GM18520 (cell line): ENCODE data around the gene HOTAIR.

Experiments
- ATAC-seq: cut with Tn5 transposase; IDR thresholded peaks from one replicate; pipeline ENCODE4 v1.9.1; 2021; ENCODE audit not compliant: unreplicated experiment

Gene HOTAIR

DNA sequence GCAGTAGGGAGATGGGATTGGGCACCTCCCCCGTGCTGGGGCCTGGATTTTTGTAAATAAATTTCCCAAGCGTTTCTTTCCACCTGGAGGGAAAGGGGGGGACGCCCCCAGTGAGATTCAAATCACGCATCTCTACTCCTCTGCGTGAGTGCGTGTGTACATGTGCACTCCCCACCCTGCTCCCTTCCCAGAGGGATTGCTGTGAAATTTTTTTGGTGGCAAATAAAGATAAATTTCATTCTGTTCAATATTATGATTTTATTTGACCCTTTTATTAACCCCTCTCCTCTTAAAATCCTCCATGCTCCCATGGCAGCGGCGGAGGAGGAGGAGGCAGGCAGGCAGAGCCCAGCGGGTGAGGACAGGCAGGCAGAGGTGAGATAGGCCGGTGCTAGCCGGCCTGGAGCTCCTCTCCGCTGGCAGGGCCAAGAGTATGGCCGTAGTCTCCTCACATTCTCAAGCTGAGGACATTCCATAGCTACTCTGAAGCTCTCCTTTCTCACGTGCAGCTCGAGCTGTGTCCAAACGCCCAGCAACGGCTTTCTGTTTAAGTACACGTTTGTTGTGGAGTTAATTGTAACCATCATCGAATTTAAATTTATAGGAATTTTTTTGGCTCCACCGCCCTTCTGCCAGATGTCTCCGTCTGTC lies 1.5 kb upstream of the HOTAIR start:
- no peak for ATAC-seq

DNA sequence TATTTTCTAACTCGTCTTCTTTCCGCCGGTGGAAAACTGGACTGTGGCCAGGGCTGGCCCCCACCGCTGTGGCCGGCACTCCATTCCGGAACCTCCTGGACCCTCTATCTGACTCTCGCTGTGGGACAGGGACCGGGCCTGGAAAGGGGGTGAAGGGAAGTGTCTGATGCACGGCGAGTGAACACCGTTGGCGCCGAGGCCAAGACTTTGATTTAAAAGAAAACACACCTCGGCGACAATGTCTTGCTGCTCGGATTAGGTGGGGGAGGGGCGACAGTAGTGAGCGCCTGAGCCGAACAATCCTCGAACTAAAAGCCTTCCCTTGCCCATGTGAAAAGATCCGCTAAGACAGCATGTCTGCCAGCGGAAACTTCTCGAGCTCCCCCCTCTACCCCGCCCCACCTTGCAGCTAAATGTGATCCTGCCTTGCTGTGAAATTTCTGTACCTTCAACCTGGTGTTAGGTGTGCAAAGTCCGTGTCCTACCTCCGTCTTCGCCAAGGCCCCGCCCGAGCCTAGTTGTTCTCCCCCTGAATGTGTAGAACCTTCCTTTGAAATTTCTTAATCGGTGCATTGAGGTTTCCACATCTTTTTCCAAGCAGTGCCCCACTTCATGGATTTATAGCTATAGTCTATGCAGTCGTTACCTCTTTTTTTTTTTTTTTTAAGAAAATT lies 862 bp upstream of the HOTAIR start:
- ATAC-seq, result no peak

- no peak for ATAC-seq
These were observed 314 bp upstream of the HOTAIR start for GRCh38 chr12:53975064-53975471.

- ATAC-seq, result no peak
These were observed 1.3 kb downstream of the HOTAIR start for GRCh38 chr12:53973236-53974042.

DNA sequence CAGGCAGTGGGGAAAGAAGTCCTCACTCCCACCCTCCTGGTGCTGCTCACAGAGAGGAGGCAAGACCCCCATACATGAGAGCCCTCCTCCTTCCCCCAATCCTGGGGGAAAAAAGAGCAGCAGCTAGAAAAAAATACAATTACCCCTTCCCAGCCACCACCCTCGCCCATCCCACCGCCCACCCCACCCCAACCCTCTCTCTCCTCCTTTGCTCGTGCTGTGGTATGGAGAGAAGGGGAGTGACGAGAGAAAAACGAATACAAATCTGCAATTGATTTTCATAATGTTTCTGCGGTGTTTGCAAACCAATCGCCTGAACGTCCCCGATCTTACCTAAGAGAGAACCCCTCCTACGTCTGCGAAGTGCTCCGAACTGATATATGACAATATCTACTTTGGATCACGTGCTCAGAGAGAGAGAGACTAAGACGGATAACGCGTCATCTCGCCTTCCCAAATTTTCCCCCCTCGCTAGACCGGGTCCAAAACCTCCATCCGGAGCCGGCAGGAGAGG lies 2.0 kb downstream of the HOTAIR start, which contains the start of gene HOXC11:
HOXC11 (plus strand) TSS at position 405 of the 514 bp plus-strand sequence. CDS start 116 bp downstream, outside the sequence.
- no peak for ATAC-seq

- no peak for ATAC-seq
These were observed 2.5 kb downstream of the HOTAIR start for GRCh38 chr12:53972152-53972702.

- ATAC-seq, result no peak
These were observed 3.1 kb downstream of the HOTAIR start for GRCh38 chr12:53971686-53972085.

GRCh38 chr12:53971129-53971528 lies 3.6 kb downstream of the HOTAIR start:
- ATAC-seq, result no peak

- ATAC-seq, result no peak
These were observed 4.3 kb downstream of the HOTAIR start for GRCh38 chr12:53970451-53970850.

GRCh38 chr12:53969588-53970259 lies 5.0 kb downstream of the HOTAIR start:
- ATAC-seq, result no peak

DNA sequence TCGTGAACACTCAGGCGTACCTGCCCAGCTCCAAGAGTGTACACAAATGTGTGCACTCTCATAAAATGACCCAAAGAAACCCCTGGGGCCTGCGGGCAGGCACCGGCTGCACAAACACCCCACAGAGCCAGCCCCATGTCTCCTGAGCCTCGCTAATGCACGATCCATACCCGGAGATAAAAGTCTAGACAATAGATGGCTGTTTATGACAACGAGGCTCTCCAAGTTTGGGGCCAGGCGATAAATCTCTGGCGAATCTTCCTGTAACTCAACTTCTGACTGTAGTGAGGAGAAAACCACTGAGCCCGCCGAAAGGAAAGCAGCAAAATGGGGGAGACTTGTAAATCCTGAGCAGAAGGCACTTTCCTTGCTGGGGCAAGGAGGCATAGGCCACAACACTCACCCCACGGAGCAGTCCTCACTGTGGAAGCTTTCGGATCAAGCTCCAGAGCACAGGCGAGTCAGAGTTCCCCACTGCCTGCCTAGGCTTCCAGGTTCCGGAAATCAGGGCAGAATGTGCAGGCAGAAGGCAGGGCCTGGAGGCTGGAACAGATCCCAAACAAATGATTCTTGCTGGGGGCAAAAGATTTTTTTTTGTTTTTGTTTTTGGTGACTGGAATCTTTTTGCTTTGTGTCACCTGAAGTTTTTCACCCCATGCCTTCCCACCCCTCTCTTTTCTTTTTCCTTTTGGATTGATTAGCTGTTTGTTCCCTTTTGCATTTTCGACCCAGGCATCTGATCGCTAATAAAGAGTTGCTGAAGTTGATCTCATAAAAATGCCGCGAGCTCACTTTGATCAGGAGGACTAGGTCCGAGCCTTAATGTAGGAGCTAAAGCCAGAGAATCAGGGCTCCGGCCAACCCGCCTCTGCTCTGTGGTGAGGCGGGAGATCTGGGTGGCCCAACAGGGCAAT lies 6.3 kb downstream of the HOTAIR start:
- ATAC-seq, result no peak

- no peak for ATAC-seq
These were observed 7.3 kb downstream of the HOTAIR start for GRCh38 chr12:53967421-53967925.

- ATAC-seq, result no peak
These were observed 8.2 kb downstream of the HOTAIR start for GRCh38 chr12:53966385-53967133.

- no peak for ATAC-seq
These were observed 8.7 kb downstream of the HOTAIR start for GRCh38 chr12:53966085-53966384.

- ATAC-seq, result no peak
These were observed 9.3 kb downstream of the HOTAIR start for GRCh38 chr12:53965281-53966084.

- ATAC-seq, result no peak
These were observed 10.4 kb downstream of the HOTAIR start for GRCh38 chr12:53964315-53964713.

GRCh38 chr12:53963434-53964314 lies 11.1 kb downstream of the HOTAIR start:
- no peak for ATAC-seq
